Neural progenitor cell (in vitro differentiated cells): Measurements from ENCODE around the gene IGF1. TPM values are rescaled to one million over a fixed set of nuclear protein-coding genes. Genes with fewer than 3 reads are reported as not detected.

ENCODE experiments used
- DNase-seq: peaks from one replicate; pipeline ENCODE4 v3.0.0-alpha.2; 2016; ENCODE audit warnings: low spot score
- H2AFZ ChIP-seq: fragments of 200-600 bp; sonication (generic); replicated peaks from 2 replicates; pipeline ENCODE4 v1.6.1; 2016; ENCODE audit warnings: antibody characterized with exemption
- H3F3A ChIP-seq: fragments of 200-600 bp; sonication (generic); 2 replicates; pipeline ENCODE4 v1.6.1; 2016; ENCODE audit warnings: antibody characterized with exemption, low read depth
- H3K27ac ChIP-seq: fragments of 200-600 bp; sonication (generic); 2 replicates; pipeline ENCODE4 v1.5.1; 2016; ENCODE audit warnings: mild to moderate bottlenecking
- H3K27me3 ChIP-seq: fragments of 200-600 bp; sonication (generic); 2 replicates; pipeline ENCODE4 v1.6.1; 2016; ENCODE audit warnings: mild to moderate bottlenecking, moderate library complexity
- H3K36me3 ChIP-seq: fragments of 200-600 bp; sonication (generic); 2 replicates; pipeline ENCODE4 v1.5.1; 2016
- H3K4me1 ChIP-seq: fragments of 200-600 bp; sonication (generic); 2 replicates; pipeline ENCODE4 v1.6.1; 2016; ENCODE audit warnings: mixed run types
- H3K4me2 ChIP-seq: fragments of 200-600 bp; sonication (generic); 2 replicates; pipeline ENCODE4 v1.6.1; 2016
- H3K4me3 ChIP-seq: fragments of 200-600 bp; sonication (generic); 2 replicates; pipeline ENCODE4 v1.5.1; 2016
- H3K79me2 ChIP-seq: fragments of 200-600 bp; sonication (generic); 2 replicates; pipeline ENCODE4 v1.6.1; 2016; ENCODE audit warnings: low read depth
- H3K9ac ChIP-seq: fragments of 200-600 bp; sonication (generic); 2 replicates; pipeline ENCODE4 v1.6.1; 2016
- H3K9me3 ChIP-seq: fragments of 200-600 bp; sonication (generic); 2 replicates; pipeline ENCODE4 v1.5.1; 2016; ENCODE audit warnings: low read depth
- H4K20me1 ChIP-seq: fragments of 200-600 bp; sonication (generic); 2 replicates; pipeline ENCODE4 v1.6.1; 2016; ENCODE audit warnings: low read depth
- H3K27ac Mint-ChIP-seq: 3 replicates; pipeline ENCODE4 v1.8.0; 2021; ENCODE audit warnings: mixed read lengths
- H3K27me3 Mint-ChIP-seq: 2 replicates; pipeline ENCODE4 v1.8.0; 2022; ENCODE audit warnings: low read depth, mild to moderate bottlenecking, inconsistent platforms, moderate library complexity, mixed read lengths; ENCODE audit not compliant: insufficient read depth
- H3K36me3 Mint-ChIP-seq: 3 replicates; pipeline ENCODE4 v1.8.0; 2021; ENCODE audit warnings: mixed read lengths
- H3K4me1 Mint-ChIP-seq: 3 replicates; pipeline ENCODE4 v1.8.0; 2021; ENCODE audit warnings: mixed read lengths
- H3K4me3 Mint-ChIP-seq: 3 replicates; pipeline ENCODE4 v1.8.0; 2021; ENCODE audit warnings: mild to moderate bottlenecking, moderate library complexity, mixed read lengths
- H3K9me3 Mint-ChIP-seq: 3 replicates; pipeline ENCODE4 v1.8.0; 2020; ENCODE audit warnings: mixed read lengths
- CTCF ChIP-seq: fragments of 200-600 bp; sonication (generic); IDR thresholded peaks from 2 replicates; pipeline ENCODE4 v1.5.1; 2017; ENCODE audit warnings: antibody characterized with exemption, mild to moderate bottlenecking
- EZH2 ChIP-seq: fragments of 200-600 bp; sonication (generic); IDR thresholded peaks from 2 replicates; pipeline ENCODE4 v1.6.1; 2017; ENCODE audit warnings: antibody characterized with exemption, mild to moderate bottlenecking, moderate library complexity
- EZH2phosphoT487 ChIP-seq: fragments of 200-600 bp; sonication (generic); IDR thresholded peaks from 2 replicates; pipeline ENCODE4 v1.6.1; 2017; ENCODE audit warnings: antibody characterized with exemption
- total RNA-seq: library from RNA; depleted of rRNA; stranded (reverse); fragments of >200 nt; gene quantifications from 2 replicates; pipeline ENCODE4 v1.2.3, GENCODE V29; 2015; ENCODE audit warnings: low replicate concordance

Gene IGF1
- total RNA-seq, 1 donor from 2014 or later = not detected

GRCh38 chr12:102504280-102504679 lies 23.9 kb upstream of the IGF1 start:
- H3K4me2 ChIP-seq = no peak overlapping the region
- no peak for DNase-seq
- H3K27ac Mint-ChIP-seq = no peak overlapping the region
- no peaks in the 10 kb centered on the region for H3K36me3 Mint-ChIP-seq
- no peak overlapping the region for H3K27ac ChIP-seq
- no peak overlapping the region for H3K4me3 Mint-ChIP-seq
- no peak overlapping the region for H2AFZ ChIP-seq
- no peaks in the 10 kb centered on the region for H3K27me3 Mint-ChIP-seq
- H3K4me1 Mint-ChIP-seq = no peaks in the 10 kb centered on the region
- TF ChIP-seq EZH2 (no peak), CTCF (no peak), EZH2phosphoT487 (no peak)
- H3K36me3 ChIP-seq = no peaks in the 10 kb centered on the region
- no peaks in the 10 kb centered on the region for H3K9me3 ChIP-seq
- peaks cover 2% of the 10 kb centered on the region for H3K9me3 Mint-ChIP-seq
- H3F3A ChIP-seq = no peaks in the 10 kb centered on the region
- no peaks in the 10 kb centered on the region for H3K4me1 ChIP-seq
- no peaks in the 10 kb centered on the region for H3K27me3 ChIP-seq
- H3K4me3 ChIP-seq = no peak overlapping the region
- no peaks in the 10 kb centered on the region for H3K79me2 ChIP-seq
- no peak overlapping the region for H3K9ac ChIP-seq
- no peaks in the 10 kb centered on the region for H4K20me1 ChIP-seq

- Histone ChIP-seq H3K9ac (no peak overlapping the region), H3K4me3 (no peak overlapping the region), H3K27me3 (no peaks in the 10 kb centered on the region), H3K36me3 (no peaks in the 10 kb centered on the region), H3K4me2 (no peak overlapping the region), H2AFZ (no peak overlapping the region), H3K27ac (no peak overlapping the region), H3K79me2 (no peaks in the 10 kb centered on the region), H3K9me3 (no peaks in the 10 kb centered on the region), H3K4me1 (no peaks in the 10 kb centered on the region), H4K20me1 (no peaks in the 10 kb centered on the region), H3F3A (no peaks in the 10 kb centered on the region)
- H3K4me1 Mint-ChIP-seq = no peaks in the 10 kb centered on the region
- H3K27me3 Mint-ChIP-seq = no peaks in the 10 kb centered on the region
- H3K4me3 Mint-ChIP-seq = no peak overlapping the region
- H3K36me3 Mint-ChIP-seq = no peaks in the 10 kb centered on the region
- no peak for TF ChIP-seq EZH2
- no peak for TF ChIP-seq CTCF
- TF ChIP-seq EZH2phosphoT487 = no peak
- no peak for DNase-seq
- H3K27ac Mint-ChIP-seq = no peak overlapping the region
- peaks cover 2% of the 10 kb centered on the region for H3K9me3 Mint-ChIP-seq
Observed at GRCh38 chr12:102503831-102504230, 23.5 kb upstream of the IGF1 start.

- Mint-ChIP-seq H3K36me3 (no peaks in the 10 kb centered on the region), H3K27me3 (no peaks in the 10 kb centered on the region), H3K27ac (no peak overlapping the region), H3K4me3 (no peak overlapping the region), H3K9me3 (peaks cover 2% of the 10 kb centered on the region), H3K4me1 (no peaks in the 10 kb centered on the region)
- H3K27ac ChIP-seq = no peak overlapping the region
- DNase-seq = no peak
- no peaks in the 10 kb centered on the region for H3K4me1 ChIP-seq
- H3K9ac ChIP-seq = no peak overlapping the region
- no peaks in the 10 kb centered on the region for H3K79me2 ChIP-seq
- no peaks in the 10 kb centered on the region for H3F3A ChIP-seq
- no peak overlapping the region for H3K4me3 ChIP-seq
- no peak overlapping the region for H2AFZ ChIP-seq
- no peaks in the 10 kb centered on the region for H4K20me1 ChIP-seq
- H3K36me3 ChIP-seq = no peaks in the 10 kb centered on the region
- H3K4me2 ChIP-seq = no peak overlapping the region
- H3K9me3 ChIP-seq = no peaks in the 10 kb centered on the region
- TF ChIP-seq CTCF (no peak), EZH2 (no peak), EZH2phosphoT487 (no peak)
- no peaks in the 10 kb centered on the region for H3K27me3 ChIP-seq
Observed at GRCh38 chr12:102503056-102503681, 22.8 kb upstream of the IGF1 start.
